Body of pancreas (tissue), 4 donors: Measurements from ENCODE around the gene TCF12. TPM values are rescaled to one million over a fixed set of nuclear protein-coding genes. Genes with fewer than 3 reads are reported as not detected.

Source experiments
- ATAC-seq: fragments of 150-250 bp; one replicate; pipeline ENCODE4 v1.9.1; 2016
- DNase-seq, 4 donors: peaks; one replicate each; pipeline ENCODE4 v3.0.0-alpha.2; 2019
- H3K27ac ChIP-seq, 4 donors: fragments of 200-600 bp; sonication (generic); 1 replicate in 3 of 4; 2 replicates in 1 of 4; pipeline versions ENCODE4 v1.5.1 to v1.6.1; 2016 to 2019; ENCODE audit warnings: mild to moderate bottlenecking in 1 of 4, mixed read lengths in 1 of 4, moderate library complexity in 1 of 4
- H3K27me3 ChIP-seq, 2 donors: fragments of 200-600 bp; sonication (generic); one replicate each; pipeline ENCODE4 v1.6.0; 2016; ENCODE audit warnings: mild to moderate bottlenecking in 1 of 2
- H3K36me3 ChIP-seq, 2 donors: fragments of 200-600 bp; sonication (generic); replicated peaks in 1 of 2; 2 replicates each; pipeline ENCODE4 v1.5.1; 2016; ENCODE audit warnings: low read depth in 2 of 2; ENCODE audit not compliant: insufficient read depth in 1 of 2
- H3K4me1 ChIP-seq: fragments of 200-600 bp; sonication (generic); one replicate; pipeline ENCODE4 v1.6.0; 2016
- H3K4me3 ChIP-seq, 2 donors: fragments of 200-600 bp; sonication (generic); 1 replicate in 1 of 2; 2 replicates in 1 of 2; pipeline ENCODE4 v1.5.1; 2016 to 2019
- H3K9me3 ChIP-seq, 3 donors: fragments of 200-600 bp; sonication (generic); 1 replicate in 2 of 3; 2 replicates in 1 of 3; pipeline ENCODE4 v1.5.1; 2016
- POLR2A ChIP-seq, 3 donors: fragments of 450-650 bp; IDR thresholded peaks; one replicate each; pipeline ENCODE4 v1.6.1; 2016; ENCODE audit warnings: antibody characterized with exemption in 3 of 3, mild to moderate bottlenecking in 2 of 3
- WGBS, 2 donors: methylation state at CpG; one replicate each; pipeline ENCODE4 v1.1.5; 2017; 5-methylcytosine and 5-hydroxymethylcytosine counted together
- intact Hi-C: fragments of 100-400 bp; cut with DNase I; formaldehyde crosslinking; loops from one replicate; pipeline ENCODE4 v1.15.1; 2023
- total RNA-seq, 2 donors: library from RNA; depleted of rRNA; stranded (reverse); fragments of >200 nt; gene quantifications; one replicate each; pipeline ENCODE4 v1.1.0, GENCODE V29; 2016
- TF ChIP-seq, protein P1 (sequence below), 7 experiments: fragments of 450-650 bp in 4 of 7; fragments of 200-600 bp in 3 of 7; sonication (generic) in 3 of 7; IDR thresholded peaks; one replicate each; pipeline ENCODE4 v1.5.1; 2016 to 2019; ENCODE audit warnings: antibody characterized with exemption in 7 of 7

TCF12 gene
- total RNA-seq, 2 donors from 2014 or later = 27.2 to 49.4 TPM

DNA sequence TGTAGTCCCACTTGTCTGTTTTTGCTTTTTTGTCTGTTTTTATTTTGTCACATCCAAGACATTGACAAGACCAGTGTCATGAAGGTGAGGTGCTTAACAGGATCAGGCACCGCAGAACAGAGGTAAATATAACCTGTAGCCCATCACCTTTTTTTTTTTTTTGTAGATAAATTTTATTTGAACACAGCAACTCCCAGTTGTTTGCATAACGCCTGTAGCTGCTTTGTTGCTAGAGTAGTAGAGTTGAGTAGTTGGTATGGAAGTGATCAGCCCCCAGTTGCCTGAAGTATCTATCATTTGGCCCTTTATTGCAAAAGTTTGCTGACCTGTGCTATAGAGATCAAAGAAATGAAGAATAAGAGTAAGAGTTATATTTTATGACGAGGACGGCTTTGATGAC is 135.0 kb downstream of the TCF12 start:
- 43 to 49% methylated on average over 4 of the region's 4 CpGs for WGBS, 2 donors
- intact Hi-C loops = no loop called here

DNA sequence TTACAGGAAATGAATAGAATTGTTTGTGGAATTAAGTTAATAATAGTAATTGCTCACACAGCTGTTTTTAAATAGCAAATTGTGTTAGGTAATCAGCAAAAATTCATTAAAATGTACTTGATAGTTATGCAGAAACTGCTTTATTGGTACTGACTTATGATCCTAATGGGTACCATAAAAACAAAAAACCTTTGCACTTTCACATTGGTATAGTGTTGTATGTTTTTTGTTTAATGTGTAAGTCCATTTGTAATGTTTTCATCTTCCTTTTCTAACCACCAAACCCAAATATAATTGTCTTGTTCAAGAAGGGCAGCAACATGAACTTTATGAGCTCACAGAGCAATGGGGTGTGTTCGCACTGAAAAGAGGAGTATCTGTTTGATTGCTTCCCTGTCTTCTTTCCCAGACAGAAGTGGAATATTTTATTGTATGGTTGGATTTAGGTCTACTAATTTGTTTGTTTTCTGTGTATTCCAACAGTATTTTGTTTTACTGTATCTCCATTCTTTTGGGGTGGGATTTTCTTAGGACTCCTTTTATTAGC is 135.8 kb downstream of the TCF12 start:
- no peak for TF ChIP-seq POLR2A (IDR thresholded peaks at IDR 0.05)
- TF ChIP-seq, protein P1, sequence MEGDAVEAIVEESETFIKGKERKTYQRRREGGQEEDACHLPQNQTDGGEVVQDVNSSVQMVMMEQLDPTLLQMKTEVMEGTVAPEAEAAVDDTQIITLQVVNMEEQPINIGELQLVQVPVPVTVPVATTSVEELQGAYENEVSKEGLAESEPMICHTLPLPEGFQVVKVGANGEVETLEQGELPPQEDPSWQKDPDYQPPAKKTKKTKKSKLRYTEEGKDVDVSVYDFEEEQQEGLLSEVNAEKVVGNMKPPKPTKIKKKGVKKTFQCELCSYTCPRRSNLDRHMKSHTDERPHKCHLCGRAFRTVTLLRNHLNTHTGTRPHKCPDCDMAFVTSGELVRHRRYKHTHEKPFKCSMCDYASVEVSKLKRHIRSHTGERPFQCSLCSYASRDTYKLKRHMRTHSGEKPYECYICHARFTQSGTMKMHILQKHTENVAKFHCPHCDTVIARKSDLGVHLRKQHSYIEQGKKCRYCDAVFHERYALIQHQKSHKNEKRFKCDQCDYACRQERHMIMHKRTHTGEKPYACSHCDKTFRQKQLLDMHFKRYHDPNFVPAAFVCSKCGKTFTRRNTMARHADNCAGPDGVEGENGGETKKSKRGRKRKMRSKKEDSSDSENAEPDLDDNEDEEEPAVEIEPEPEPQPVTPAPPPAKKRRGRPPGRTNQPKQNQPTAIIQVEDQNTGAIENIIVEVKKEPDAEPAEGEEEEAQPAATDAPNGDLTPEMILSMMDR (IDR thresholded peaks at IDR 0.05) = no peak
- H3K36me3 ChIP-seq = no peaks in the 10 kb centered on the region
- no peaks in the 10 kb centered on the region for H3K9me3 ChIP-seq
- DNase-seq (no peak), ATAC-seq (no peak)
- no peak overlapping the region for H3K27ac ChIP-seq
- no peaks in the 10 kb centered on the region for H3K27me3 ChIP-seq
- H3K4me1 ChIP-seq = peaks cover 15% of the 10 kb centered on the region
- intact Hi-C loops = no loop called here
- WGBS, 2 donors = 85 to 100% methylated on average over 1 of the region's 1 CpG
- H3K4me3 ChIP-seq = no peak overlapping the region

More for the DNA sequence above, 135.0 kb downstream of the TCF12 start:
- H3K27ac ChIP-seq = no peak overlapping the region
- H3K4me1 ChIP-seq = peaks cover 15% of the 10 kb centered on the region
- no peak for ATAC-seq
- no peaks in the 10 kb centered on the region for H3K27me3 ChIP-seq
- no peaks in the 10 kb centered on the region for H3K36me3 ChIP-seq
- no peak for TF ChIP-seq POLR2A (IDR thresholded peaks at IDR 0.05)
- TF ChIP-seq, protein P1 (IDR thresholded peaks at IDR 0.05) = no peak
- H3K9me3 ChIP-seq = no peaks in the 10 kb centered on the region
- no peak overlapping the region for H3K4me3 ChIP-seq
- no peak for DNase-seq

DNA sequence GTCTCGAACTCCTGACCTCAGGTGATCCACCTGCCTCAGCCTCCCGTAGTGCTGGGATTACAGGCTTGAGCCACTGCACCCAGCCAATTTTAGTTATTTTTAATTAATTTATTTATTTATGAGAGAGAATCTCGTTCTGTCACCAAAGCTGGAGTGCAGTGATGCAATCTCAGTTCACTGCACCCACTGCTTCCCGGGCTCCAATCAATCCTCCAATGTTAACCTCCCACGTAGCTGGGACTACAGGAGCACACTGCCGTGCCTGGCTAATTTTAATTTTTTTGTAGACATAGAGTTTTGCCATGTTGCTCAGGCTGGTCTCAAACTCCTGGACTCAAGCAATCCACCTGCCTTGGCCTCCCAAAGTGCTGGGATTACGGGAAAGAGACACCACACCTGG is 137.9 kb downstream of the TCF12 start:
- intact Hi-C loops = no loop called here
- Histone ChIP-seq H3K36me3 (no peaks in the 10 kb centered on the region), H3K9me3 (no peaks in the 10 kb centered on the region), H3K4me3 (no peak overlapping the region), H3K27me3 (no peaks in the 10 kb centered on the region), H3K4me1 (peaks cover 15% of the 10 kb centered on the region), H3K27ac (no peak overlapping the region)
- TF ChIP-seq, protein P1 (IDR thresholded peaks at IDR 0.05) = no peak
- no peak for TF ChIP-seq POLR2A (IDR thresholded peaks at IDR 0.05)
- ATAC-seq (no peak), DNase-seq (no peak)
- WGBS, 2 donors = 94 to 97% methylated on average over 7 of the region's 7 CpGs

DNA sequence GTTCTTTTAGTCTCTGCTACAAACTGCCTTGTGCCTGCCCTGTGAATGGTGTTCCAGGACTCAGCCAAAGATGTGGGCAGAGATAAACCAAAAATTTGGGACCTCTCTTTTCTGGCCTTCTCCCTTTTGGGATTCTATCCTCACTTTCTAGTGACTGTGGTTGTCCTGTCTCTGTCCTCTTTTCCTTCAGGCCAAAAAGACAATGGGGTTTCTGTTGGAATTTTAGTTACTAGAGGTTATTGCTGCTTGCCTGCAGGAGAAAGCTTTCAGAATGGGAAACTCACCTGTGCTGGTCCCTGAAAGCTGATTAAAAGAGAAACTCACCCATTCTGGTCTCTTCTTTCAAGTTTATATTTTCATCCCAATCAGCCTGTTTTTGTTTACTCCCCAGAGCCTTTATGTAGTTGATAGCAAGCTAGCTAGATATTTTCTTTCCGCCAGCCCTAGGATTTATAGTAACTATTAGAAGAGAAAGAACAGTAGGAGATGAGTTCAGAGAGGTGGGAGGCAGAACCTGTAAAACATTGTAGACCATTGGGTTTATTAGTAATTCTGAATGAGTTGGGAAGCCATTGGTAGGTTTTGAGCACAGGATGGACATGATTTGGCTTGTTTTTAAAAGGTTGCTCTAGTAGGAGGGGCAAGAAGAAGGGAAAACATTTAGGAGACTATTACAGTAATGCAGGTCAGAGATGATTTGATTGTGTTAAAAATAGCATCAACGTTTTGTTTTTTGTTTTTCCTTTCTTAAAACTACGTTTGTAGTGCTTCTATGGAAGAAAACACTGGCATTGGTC is 138.9 kb downstream of the TCF12 start:
- ATAC-seq = no peak
- no peaks in the 10 kb centered on the region for H3K36me3 ChIP-seq
- DNase-seq = no peak
- H3K9me3 ChIP-seq = no peaks in the 10 kb centered on the region
- no peak overlapping the region for H3K4me3 ChIP-seq
- WGBS, 2 donors = 56 to 71% methylated on average over 3 of the region's 3 CpGs
- no peaks in the 10 kb centered on the region for H3K27me3 ChIP-seq
- TF ChIP-seq POLR2A (IDR thresholded peaks at IDR 0.05) = no peak
- TF ChIP-seq, protein P1 (IDR thresholded peaks at IDR 0.05) = no peak
- intact Hi-C loops = no loop called here
- no peak overlapping the region for H3K27ac ChIP-seq
- H3K4me1 ChIP-seq = peaks cover 15% of the 10 kb centered on the region
